Thymus (tissue), 11 donors: ENCODE measurements around the gene SDSL. TPM values are rescaled to one million over a fixed set of nuclear protein-coding genes. Genes with fewer than 3 reads are reported as not detected.

Source experiments
- DNase-seq, 9 donors: peaks; one replicate each; pipeline ENCODE4 v3.0.0-alpha.2; 2013; ENCODE audit warnings: low spot score in 9 of 9, low read depth in 6 of 9, missing footprints in 1 of 9
- H3K27ac ChIP-seq, 2 donors: one replicate each; pipeline ENCODE4 v1.5.1; 2013; ENCODE audit warnings: control low read depth in 1 of 2, low read depth in 1 of 2, low read length in 1 of 2, mild to moderate bottlenecking in 1 of 2, moderate library complexity in 1 of 2
- H3K27me3 ChIP-seq, 2 donors: one replicate each; pipeline ENCODE4 v1.5.1; 2013; ENCODE audit warnings: low read length in 1 of 2; ENCODE audit not compliant: control insufficient read depth in 2 of 2, insufficient read depth in 1 of 2
- H3K36me3 ChIP-seq, 2 donors: one replicate each; pipeline ENCODE4 v1.5.1; 2013; ENCODE audit warnings: low read length in 1 of 2, mild to moderate bottlenecking in 1 of 2, moderate library complexity in 1 of 2; ENCODE audit not compliant: control insufficient read depth in 2 of 2, insufficient read depth in 2 of 2
- H3K4me1 ChIP-seq, 2 donors: one replicate each; pipeline ENCODE4 v1.5.1; 2013; ENCODE audit warnings: low read length in 2 of 2; ENCODE audit not compliant: control insufficient read depth in 2 of 2, insufficient read depth in 2 of 2
- H3K4me3 ChIP-seq, 2 donors: one replicate each; pipeline ENCODE4 v1.5.1; 2013; ENCODE audit warnings: low read length in 2 of 2, control low read depth in 1 of 2, mild to moderate bottlenecking in 1 of 2
- H3K9me3 ChIP-seq, 2 donors: one replicate each; pipeline ENCODE4 v1.5.1; 2013; ENCODE audit warnings: low read length in 1 of 2, mild to moderate bottlenecking in 1 of 2; ENCODE audit not compliant: control insufficient read depth in 2 of 2, insufficient read depth in 1 of 2
- WGBS: extraction: QIAGEN DNeasy Blood & Tissue Kit; methylation state at CpG from one replicate; pipeline ENCODE4 v1.1.7; 2013; 5-methylcytosine and 5-hydroxymethylcytosine counted together
- polyA plus RNA-seq: library from polyadenylated mRNA; stranded (reverse); fragments of 200-250 nt; gene quantifications from one replicate; pipeline ENCODE4 v1.2.3, GENCODE V29; 2013
- total RNA-seq: library from RNA; stranded (reverse); fragments of 120-200 nt; gene quantifications from one replicate; pipeline ENCODE4 v1.2.4, GENCODE V29; 2013
- donor health status: healthy.

Gene SDSL
- total and polyA plus RNA-seq, 2 donors = 2.1 to 13.1 TPM

- 93% methylated on average over 17 of the region's 17 CpGs for WGBS
- DNase-seq = no peak
- H3K27me3 ChIP-seq = peaks cover 0 to 2% of the 10 kb centered on the region in 2 donors
- no peak overlapping the region for H3K4me3 ChIP-seq
- H3K36me3 ChIP-seq = peaks cover 0 to 2% of the 10 kb centered on the region in 2 donors
- peaks cover 0 to 6% of the 10 kb centered on the region in 2 donors for H3K9me3 ChIP-seq
- no peak overlapping the region for H3K27ac ChIP-seq
- H3K4me1 ChIP-seq = no peaks in the 10 kb centered on the region
These were observed 29.1 kb upstream of the SDSL start for GRCh38 chr12:113392988-113393579.

- no peak overlapping the region for H3K27ac ChIP-seq
- 93% methylated on average over 5 of the region's 5 CpGs for WGBS
- no peaks in the 10 kb centered on the region for H3K4me1 ChIP-seq
- H3K4me3 ChIP-seq = no peak overlapping the region
- peaks cover 0 to 2% of the 10 kb centered on the region in 2 donors for H3K27me3 ChIP-seq
- no peaks in the 10 kb centered on the region for H3K36me3 ChIP-seq
- DNase-seq = no peak
- peaks cover 0 to 6% of the 10 kb centered on the region in 2 donors for H3K9me3 ChIP-seq
These were observed 28.4 kb upstream of the SDSL start for GRCh38 chr12:113393749-113394148.

GRCh38 chr12:113395119-113395518 is 27.1 kb upstream of the SDSL start:
- DNase-seq = no peak
- no peak overlapping the region for H3K27ac ChIP-seq
- 85% methylated on average over 5 of the region's 5 CpGs for WGBS
- H3K36me3 ChIP-seq = no peaks in the 10 kb centered on the region
- H3K4me3 ChIP-seq = no peak overlapping the region
- H3K4me1 ChIP-seq = no peaks in the 10 kb centered on the region
- H3K27me3 ChIP-seq = peaks cover 0 to 2% of the 10 kb centered on the region in 2 donors
- peaks cover 0 to 6% of the 10 kb centered on the region in 2 donors for H3K9me3 ChIP-seq

GRCh38 chr12:113396200-113396599 is 26.0 kb upstream of the SDSL start:
- H3K9me3 ChIP-seq = peaks cover 0 to 6% of the 10 kb centered on the region in 2 donors
- no peak overlapping the region for H3K27ac ChIP-seq
- DNase-seq = no peak
- H3K27me3 ChIP-seq = peaks cover 0 to 2% of the 10 kb centered on the region in 2 donors
- no peaks in the 10 kb centered on the region for H3K4me1 ChIP-seq
- no peaks in the 10 kb centered on the region for H3K36me3 ChIP-seq
- no peak overlapping the region for H3K4me3 ChIP-seq

DNA sequence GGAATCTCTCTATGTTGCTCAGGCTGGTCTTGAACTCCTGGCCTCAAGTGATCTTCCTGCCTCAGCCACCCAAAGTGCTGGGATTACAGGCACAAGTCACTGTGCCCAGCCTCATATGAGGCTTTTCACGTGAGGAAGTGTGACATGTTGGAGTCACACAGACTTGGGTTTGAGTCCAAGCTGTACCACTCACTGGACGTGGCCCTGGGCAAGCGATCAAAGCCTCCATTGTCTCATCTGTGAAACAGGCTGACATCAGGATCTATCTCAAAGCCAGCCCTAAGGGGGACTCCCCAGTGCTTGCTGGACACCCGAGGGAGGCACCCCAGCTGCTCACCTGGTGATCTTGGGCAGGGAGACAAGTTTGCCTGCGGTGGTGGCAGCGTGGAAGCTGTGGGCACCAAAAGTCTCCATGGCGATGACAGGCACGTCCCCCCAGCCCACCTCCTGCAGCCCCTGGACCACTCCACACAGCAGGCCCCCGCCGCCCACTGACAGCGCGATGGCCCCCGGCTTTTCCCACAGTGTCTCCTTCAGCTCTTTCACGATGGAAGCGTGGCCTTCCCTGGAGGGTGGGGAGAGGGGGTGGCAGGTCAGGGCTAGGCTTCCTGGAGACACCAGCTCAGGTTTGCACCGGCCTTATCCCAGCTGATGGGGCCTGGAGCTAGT is 25.2 kb upstream of the SDSL start:
- Histone ChIP-seq H3K27ac (no peak overlapping the region), H3K9me3 (peaks cover 0 to 6% of the 10 kb centered on the region in 2 donors), H3K27me3 (peaks cover 0 to 2% of the 10 kb centered on the region in 2 donors), H3K4me3 (no peak overlapping the region), H3K4me1 (no peaks in the 10 kb centered on the region), H3K36me3 (no peaks in the 10 kb centered on the region)
- 85% methylated on average over 16 of the region's 16 CpGs for WGBS
- no peak for DNase-seq

DNA sequence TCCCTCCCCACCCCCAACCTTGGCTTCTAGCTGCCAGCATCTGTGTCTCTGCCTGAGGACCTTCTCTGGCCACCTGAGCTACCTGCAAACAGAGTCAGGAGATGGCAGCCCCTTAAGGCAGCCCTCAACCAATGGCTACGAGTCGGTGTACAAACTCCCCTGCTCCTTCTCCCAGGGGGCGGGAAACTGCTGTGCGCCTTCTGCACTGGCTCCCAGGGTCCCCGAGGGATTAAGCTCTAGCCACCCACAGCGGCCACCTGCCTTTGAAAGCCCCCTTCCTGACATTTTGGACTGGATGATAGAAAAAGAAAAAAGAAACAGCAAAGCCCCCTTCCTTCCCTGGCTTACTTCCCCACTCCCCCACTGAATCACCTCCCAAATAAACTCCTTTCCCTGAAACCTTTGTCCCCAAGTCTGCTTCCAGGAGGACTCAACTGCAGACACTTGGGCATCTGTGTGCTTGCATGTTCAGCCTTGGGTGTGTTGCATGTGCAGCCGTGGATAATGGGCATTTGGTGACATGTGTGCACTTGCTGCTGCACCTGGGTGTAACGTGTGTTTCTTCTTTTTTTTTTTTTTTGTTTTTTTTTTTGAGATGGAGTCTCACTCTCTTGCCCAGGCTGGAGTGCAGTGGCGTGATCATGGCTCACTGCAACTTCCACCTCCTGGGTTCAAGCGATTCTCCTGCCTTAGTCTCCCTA is 24.5 kb upstream of the SDSL start:
- peaks cover 0 to 2% of the 10 kb centered on the region in 2 donors for H3K27me3 ChIP-seq
- no peak overlapping the region for H3K4me3 ChIP-seq
- H3K9me3 ChIP-seq = peaks cover 0 to 6% of the 10 kb centered on the region in 2 donors
- DNase-seq = no peak
- no peak overlapping the region for H3K27ac ChIP-seq
- H3K4me1 ChIP-seq = no peaks in the 10 kb centered on the region
- 81% methylated on average over 10 of the region's 10 CpGs for WGBS
- H3K36me3 ChIP-seq = no peaks in the 10 kb centered on the region

- Histone ChIP-seq H3K9me3 (no peaks in the 10 kb centered on the region), H3K27me3 (peaks cover 0 to 2% of the 10 kb centered on the region in 2 donors), H3K36me3 (no peaks in the 10 kb centered on the region), H3K27ac (no peak overlapping the region), H3K4me1 (no peaks in the 10 kb centered on the region), H3K4me3 (no peak overlapping the region)
- 95% methylated on average over 26 of the region's 26 CpGs for WGBS
- no peak for DNase-seq
These were observed 23.6 kb upstream of the SDSL start for GRCh38 chr12:113398346-113399290.

- WGBS = 96% methylated on average over 12 of the region's 12 CpGs
- Histone ChIP-seq H3K27ac (no peak overlapping the region), H3K4me3 (no peak overlapping the region), H3K4me1 (no peaks in the 10 kb centered on the region), H3K9me3 (no peaks in the 10 kb centered on the region), H3K36me3 (no peaks in the 10 kb centered on the region), H3K27me3 (peaks cover 0 to 2% of the 10 kb centered on the region in 2 donors)
- no peak for DNase-seq
These were observed 22.7 kb upstream of the SDSL start for GRCh38 chr12:113399490-113399889.
